ENCODE data around the gene INSR.
A peak's percentile ranks its signal among the peaks of the same experiment; 100 is the strongest.

INSR gene

GRCh38 chr19:7132054-7132453 lies 162.2 kb downstream of the INSR start:
- DNase-seq, result no peak

- DNase-seq, result no peak
These were observed 164.2 kb downstream of the INSR start for GRCh38 chr19:7130043-7130442.

GRCh38 chr19:7126132-7126531 lies 168.1 kb downstream of the INSR start:
- DNase-seq, result no peak

- no peak for DNase-seq
These were observed 169.0 kb downstream of the INSR start for GRCh38 chr19:7125221-7125620.

GRCh38 chr19:7124782-7125181 lies 169.4 kb downstream of the INSR start:
- DNase-seq, result no peak

- DNase-seq, result no peak
These were observed 171.5 kb downstream of the INSR start for GRCh38 chr19:7122701-7123100.

GRCh38 chr19:7120499-7120898 lies 173.7 kb downstream of the INSR start:
- no peak for DNase-seq

GRCh38 chr19:7119582-7119981 lies 174.6 kb downstream of the INSR start:
- no peak for DNase-seq

- no peak for DNase-seq
These were observed 177.0 kb downstream of the INSR start for GRCh38 chr19:7117248-7117647.

- DNase-seq, result no peak
These were observed 178.5 kb downstream of the INSR start for GRCh38 chr19:7115721-7116120.

- no peak for DNase-seq
These were observed 181.0 kb downstream of the INSR start for GRCh38 chr19:7113233-7113632.

- no peak for DNase-seq
These were observed 181.5 kb downstream of the INSR start for GRCh38 chr19:7112675-7113074.

- no peak for DNase-seq
These were observed 184.4 kb downstream of the INSR start for GRCh38 chr19:7109678-7110289.

- DNase-seq, result no peak
These were observed 187.2 kb downstream of the INSR start for GRCh38 chr19:7106711-7107657.

- no peak for DNase-seq
These were observed 189.3 kb downstream of the INSR start for GRCh38 chr19:7104747-7105447.

GRCh38 chr19:7101498-7102253 lies 192.5 kb downstream of the INSR start:
- DNase-seq, result no peak

GRCh38 chr19:7099597-7099921 lies 194.7 kb downstream of the INSR start:
- DNase-seq, result no peak

GRCh38 chr19:7098701-7099596 lies 195.3 kb downstream of the INSR start:
- DNase-seq, result peak; percentile 82

GRCh38 chr19:7098096-7098495 lies 196.1 kb downstream of the INSR start:
- no peak for DNase-seq

GRCh38 chr19:7088999-7089398 lies 205.2 kb downstream of the INSR start:
- no peak for DNase-seq

- no peak for DNase-seq
These were observed 210.9 kb downstream of the INSR start for GRCh38 chr19:7083076-7083956.

Data from effector CD8-positive, alpha-beta T cell (primary cell).